DOHH2 (cell line): Measurements from ENCODE around the gene ASPN.

ENCODE experiments used
- H3F3A ChIP-seq: fragments of 200-600 bp; sonication (generic), shearing (Covaris generic); 2 replicates; pipeline ENCODE4 v1.6.0; 2016; ENCODE audit warnings: antibody characterized with exemption, mild to moderate bottlenecking; ENCODE audit not compliant: control insufficient read depth, insufficient read depth
- H3K27ac ChIP-seq: fragments of 200-600 bp; sonication (generic); 2 replicates; pipeline ENCODE4 v1.5.1; 2014; ENCODE audit warnings: low read depth, mild to moderate bottlenecking, low read length, moderate library complexity
- H3K27me3 ChIP-seq: fragments of 200-600 bp; sonication (generic); 2 replicates; pipeline ENCODE4 v1.6.1; 2014; ENCODE audit warnings: mild to moderate bottlenecking, low read length, mixed read lengths; ENCODE audit not compliant: control insufficient read depth
- H3K36me3 ChIP-seq: fragments of 200-600 bp; sonication (generic); 2 replicates; pipeline ENCODE4 v1.6.1; 2014; ENCODE audit warnings: mild to moderate bottlenecking, low read length, moderate library complexity, mixed read lengths; ENCODE audit not compliant: control insufficient read depth
- H3K4me1 ChIP-seq: fragments of 200-600 bp; sonication (generic); 2 replicates; pipeline ENCODE4 v1.6.1; 2014; ENCODE audit warnings: mild to moderate bottlenecking, low read length, mixed read lengths; ENCODE audit not compliant: control insufficient read depth
- H3K4me2 ChIP-seq: fragments of 200-600 bp; sonication (generic); 2 replicates; pipeline ENCODE4 v1.6.0; 2014; ENCODE audit warnings: mild to moderate bottlenecking, low read length, moderate library complexity
- H3K4me3 ChIP-seq: fragments of 200-600 bp; sonication (generic); 2 replicates; pipeline ENCODE4 v1.5.1; 2014; ENCODE audit warnings: mild to moderate bottlenecking, low read length, mixed read lengths
- H3K79me2 ChIP-seq: fragments of 200-600 bp; sonication (generic); 2 replicates; pipeline ENCODE4 v1.6.1; 2014; ENCODE audit warnings: mild to moderate bottlenecking, low read length, mixed read lengths; ENCODE audit not compliant: control insufficient read depth
- H3K9me2 ChIP-seq: fragments of 200-600 bp; sonication (generic); replicated peaks from 2 replicates; pipeline ENCODE4 v1.6.1; 2014; ENCODE audit warnings: mild to moderate bottlenecking, low read length, mixed read lengths; ENCODE audit not compliant: control insufficient read depth
- H3K9me3 ChIP-seq: fragments of 200-600 bp; sonication (generic); 2 replicates; pipeline ENCODE4 v1.6.1; 2014; ENCODE audit warnings: antibody characterized with exemption, low read length, mixed read lengths; ENCODE audit not compliant: control insufficient read depth, insufficient read depth
- H4K20me1 ChIP-seq: fragments of 200-600 bp; sonication (generic); 2 replicates; pipeline ENCODE4 v1.6.0; 2014; ENCODE audit warnings: low read depth, mild to moderate bottlenecking, antibody characterized with exemption, low read length, moderate library complexity; ENCODE audit not compliant: control insufficient read depth, insufficient read depth
- EZH2phosphoT487 ChIP-seq: fragments of 200-600 bp; sonication (generic); IDR thresholded peaks from 2 replicates; pipeline ENCODE4 v1.6.1; 2017; ENCODE audit warnings: borderline replicate concordance, mild to moderate bottlenecking, antibody characterized with exemption, low read length, moderate library complexity, mixed read lengths
- TF ChIP-seq, protein P1 (sequence below): fragments of 200-600 bp; sonication (generic); IDR thresholded peaks from one replicate; pipeline ENCODE4 v1.5.1; 2014; ENCODE audit warnings: antibody characterized with exemption, mild to moderate bottlenecking, low read depth, low read length; ENCODE audit not compliant: poor library complexity, severe bottlenecking

The ASPN gene

DNA sequence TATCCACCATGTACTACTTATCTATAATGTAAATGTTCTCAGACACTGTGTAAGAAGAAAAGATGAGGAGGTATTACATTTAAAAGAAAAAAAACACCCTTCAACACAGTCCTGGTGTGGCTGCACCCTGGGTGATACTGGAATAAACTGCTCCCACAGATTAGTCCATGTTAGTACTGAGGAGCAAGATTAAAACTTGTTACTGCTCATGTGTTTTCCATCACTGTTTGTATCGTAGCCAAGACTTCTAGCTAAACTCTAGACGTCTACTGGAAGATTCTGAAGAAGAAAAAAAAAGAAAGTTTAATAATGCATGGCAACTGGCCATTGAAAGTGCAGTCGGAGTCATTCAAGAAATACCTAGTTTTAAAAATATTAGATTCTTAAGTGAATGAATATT is at the start of gene ASPN:
Gene ASPN (minus strand): TSS at position 178 of the 400 bp plus-strand sequence.
- no peaks in the 10 kb centered on the region for H3K9me3 ChIP-seq
- TF ChIP-seq, protein P1, sequence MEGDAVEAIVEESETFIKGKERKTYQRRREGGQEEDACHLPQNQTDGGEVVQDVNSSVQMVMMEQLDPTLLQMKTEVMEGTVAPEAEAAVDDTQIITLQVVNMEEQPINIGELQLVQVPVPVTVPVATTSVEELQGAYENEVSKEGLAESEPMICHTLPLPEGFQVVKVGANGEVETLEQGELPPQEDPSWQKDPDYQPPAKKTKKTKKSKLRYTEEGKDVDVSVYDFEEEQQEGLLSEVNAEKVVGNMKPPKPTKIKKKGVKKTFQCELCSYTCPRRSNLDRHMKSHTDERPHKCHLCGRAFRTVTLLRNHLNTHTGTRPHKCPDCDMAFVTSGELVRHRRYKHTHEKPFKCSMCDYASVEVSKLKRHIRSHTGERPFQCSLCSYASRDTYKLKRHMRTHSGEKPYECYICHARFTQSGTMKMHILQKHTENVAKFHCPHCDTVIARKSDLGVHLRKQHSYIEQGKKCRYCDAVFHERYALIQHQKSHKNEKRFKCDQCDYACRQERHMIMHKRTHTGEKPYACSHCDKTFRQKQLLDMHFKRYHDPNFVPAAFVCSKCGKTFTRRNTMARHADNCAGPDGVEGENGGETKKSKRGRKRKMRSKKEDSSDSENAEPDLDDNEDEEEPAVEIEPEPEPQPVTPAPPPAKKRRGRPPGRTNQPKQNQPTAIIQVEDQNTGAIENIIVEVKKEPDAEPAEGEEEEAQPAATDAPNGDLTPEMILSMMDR, result no peak
- no peak for TF ChIP-seq EZH2phosphoT487
- H3K36me3 ChIP-seq, result no peaks in the 10 kb centered on the region
- no peaks in the 10 kb centered on the region for H3K4me1 ChIP-seq
- no peaks in the 10 kb centered on the region for H4K20me1 ChIP-seq
- H3K4me2 ChIP-seq, result no peak within 1 kb of the TSS
- no peaks in the 10 kb centered on the region for H3K79me2 ChIP-seq
- H3K4me3 ChIP-seq, result no peak within 1 kb of the TSS
- no peaks in the 10 kb centered on the region for H3K27me3 ChIP-seq
- H3K9me2 ChIP-seq, result no peaks in the 10 kb centered on the region
- H3F3A ChIP-seq, result no peaks in the 10 kb centered on the region
- no peak within 1 kb of the TSS for H3K27ac ChIP-seq

DNA sequence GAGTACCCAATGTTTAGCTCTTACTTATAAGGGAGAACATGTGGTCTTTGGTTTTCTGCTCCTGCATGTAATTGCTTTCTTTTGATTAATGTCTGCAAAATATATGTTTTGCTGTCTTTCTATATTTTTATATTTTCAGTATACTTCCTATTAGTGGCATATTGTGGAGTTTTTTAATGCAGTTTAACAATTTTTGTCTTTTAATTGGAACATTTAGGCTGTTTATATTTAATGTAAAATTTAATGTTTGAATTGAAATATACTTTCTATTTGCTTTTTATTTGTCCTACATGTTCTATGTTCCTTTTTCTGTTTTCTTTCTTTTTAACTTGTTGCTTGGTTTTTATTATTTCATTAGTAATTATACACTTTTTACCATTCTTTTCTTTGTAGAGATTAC is 48.6 kb upstream of the ASPN start:
- H3K27ac ChIP-seq, result no peak overlapping the region
- TF ChIP-seq EZH2phosphoT487, result no peak
- TF ChIP-seq, protein P1, result no peak
- H3K27me3 ChIP-seq, result no peaks in the 10 kb centered on the region
- H3F3A ChIP-seq, result no peaks in the 10 kb centered on the region
- H3K79me2 ChIP-seq, result no peaks in the 10 kb centered on the region
- peaks cover 6% of the 10 kb centered on the region; the same call in 1 of the 2 replicates for H3K4me1 ChIP-seq
- no peaks in the 10 kb centered on the region for H4K20me1 ChIP-seq
- H3K9me3 ChIP-seq, result no peaks in the 10 kb centered on the region
- no peak overlapping the region for H3K4me3 ChIP-seq
- H3K9me2 ChIP-seq, result no peaks in the 10 kb centered on the region
- no peak overlapping the region for H3K4me2 ChIP-seq
- H3K36me3 ChIP-seq, result no peaks in the 10 kb centered on the region

DNA sequence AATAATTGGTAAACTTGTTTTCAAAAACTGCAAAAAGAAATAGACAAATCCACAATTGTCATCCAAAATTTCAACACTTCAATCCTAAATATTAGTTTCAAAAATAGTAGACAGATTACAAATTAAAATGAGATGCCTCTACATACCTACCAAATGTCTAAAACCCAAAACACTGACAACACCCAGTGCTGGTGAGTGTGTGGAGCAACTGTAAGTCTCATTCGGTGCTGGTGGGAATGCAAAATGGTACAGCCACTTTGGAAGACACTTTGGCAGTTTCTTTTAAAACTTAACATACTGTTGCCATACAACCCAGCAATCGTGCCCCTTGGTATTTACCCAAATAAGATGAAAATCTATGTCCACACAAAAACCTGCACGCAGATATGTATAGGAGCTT is 46.8 kb upstream of the ASPN start:
- Histone ChIP-seq H3K9me3 (no peaks in the 10 kb centered on the region), H3K27ac (no peak overlapping the region), H3K79me2 (no peaks in the 10 kb centered on the region), H3K4me1 (peaks cover 2% of the 10 kb centered on the region; the same call in 1 of the 2 replicates), H3K4me2 (no peak overlapping the region), H3F3A (no peaks in the 10 kb centered on the region), H3K27me3 (no peaks in the 10 kb centered on the region), H3K9me2 (no peaks in the 10 kb centered on the region), H3K36me3 (no peaks in the 10 kb centered on the region), H3K4me3 (no peak overlapping the region), H4K20me1 (no peaks in the 10 kb centered on the region)
- TF ChIP-seq EZH2phosphoT487, result no peak
- TF ChIP-seq, protein P1, result no peak

DNA sequence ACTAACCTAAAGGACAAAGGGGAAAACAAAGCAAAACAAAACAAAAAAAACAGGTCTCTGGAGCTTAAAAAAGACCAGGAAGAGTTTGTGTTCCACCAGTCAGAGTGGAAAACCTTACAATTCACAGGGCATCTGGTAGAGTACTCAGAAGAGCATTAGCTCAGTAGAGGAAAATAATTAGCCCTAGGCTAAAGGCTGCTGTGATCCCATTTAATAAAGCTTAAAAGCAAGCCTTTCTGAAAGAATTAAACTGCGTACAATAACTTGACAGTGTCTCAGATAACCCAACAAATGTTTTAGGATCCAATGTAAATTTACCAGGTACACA is 46.2 kb upstream of the ASPN start:
- Histone ChIP-seq H3K4me3 (no peak overlapping the region), H3K9me3 (no peaks in the 10 kb centered on the region), H3K4me1 (no peaks in the 10 kb centered on the region), H3K9me2 (no peaks in the 10 kb centered on the region), H3K36me3 (no peaks in the 10 kb centered on the region), H3F3A (no peaks in the 10 kb centered on the region), H3K79me2 (no peaks in the 10 kb centered on the region), H3K27me3 (no peaks in the 10 kb centered on the region), H3K4me2 (no peak overlapping the region), H4K20me1 (no peaks in the 10 kb centered on the region), H3K27ac (no peak overlapping the region)
- no peak for TF ChIP-seq EZH2phosphoT487
- TF ChIP-seq, protein P1, result no peak
